GM12872 (cell line): ENCODE measurements around the gene TSPAN18.

Experiments used
- TF ChIP-seq, protein P1 (sequence below): IDR thresholded peaks from 3 replicates; pipeline ENCODE4 v1.5.1; 2011; ENCODE audit warnings: low read depth, mild to moderate bottlenecking, low read length, moderate library complexity; ENCODE audit not compliant: insufficient read depth

Gene TSPAN18

DNA sequence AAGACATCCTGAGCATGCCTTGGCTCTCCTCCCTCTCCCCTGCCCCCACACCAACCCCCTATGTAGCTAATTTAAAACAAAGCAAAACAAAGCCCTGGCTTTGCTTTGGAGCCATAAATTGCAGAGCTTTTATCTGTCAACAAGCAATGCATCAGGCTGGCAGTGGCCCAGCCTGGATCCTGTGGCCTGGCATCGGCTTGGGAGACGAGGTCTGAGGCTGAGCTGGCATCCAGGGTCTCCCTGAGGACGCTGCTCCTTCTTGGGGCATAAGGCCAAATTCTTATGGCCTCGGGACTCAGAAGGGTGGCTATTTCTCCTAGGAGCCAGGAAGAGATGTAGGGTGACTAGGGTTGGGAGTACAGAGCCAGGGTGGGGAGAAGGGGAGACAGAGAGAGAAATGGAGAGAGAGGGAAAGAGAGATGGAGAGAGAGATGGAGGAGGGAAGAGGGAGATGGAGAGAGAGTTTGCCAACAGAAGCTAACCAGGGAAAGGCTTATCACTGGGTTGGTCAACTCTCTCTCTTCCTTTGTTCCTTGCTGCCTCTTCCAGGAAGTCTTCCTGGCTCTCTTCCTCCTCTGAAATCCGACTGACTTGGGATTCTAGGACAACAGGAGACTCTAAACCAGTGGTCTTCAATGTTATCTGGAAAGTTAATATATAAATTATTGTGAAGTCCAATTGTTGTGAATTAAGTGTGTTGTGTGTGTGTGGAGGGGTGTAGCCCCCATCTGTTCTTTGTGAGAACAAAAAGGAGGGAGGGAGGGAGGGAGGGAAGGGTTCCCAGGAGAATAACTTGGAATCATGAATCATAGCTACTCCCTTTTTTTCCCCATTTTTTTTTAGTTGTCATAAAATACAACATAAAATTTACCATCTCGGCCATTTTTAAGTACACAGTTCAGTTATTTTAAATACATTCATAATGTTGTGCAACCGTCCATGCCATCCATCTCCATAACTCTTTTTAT is 29.1 kb downstream of the TSPAN18 start:
- TF ChIP-seq, protein P1, sequence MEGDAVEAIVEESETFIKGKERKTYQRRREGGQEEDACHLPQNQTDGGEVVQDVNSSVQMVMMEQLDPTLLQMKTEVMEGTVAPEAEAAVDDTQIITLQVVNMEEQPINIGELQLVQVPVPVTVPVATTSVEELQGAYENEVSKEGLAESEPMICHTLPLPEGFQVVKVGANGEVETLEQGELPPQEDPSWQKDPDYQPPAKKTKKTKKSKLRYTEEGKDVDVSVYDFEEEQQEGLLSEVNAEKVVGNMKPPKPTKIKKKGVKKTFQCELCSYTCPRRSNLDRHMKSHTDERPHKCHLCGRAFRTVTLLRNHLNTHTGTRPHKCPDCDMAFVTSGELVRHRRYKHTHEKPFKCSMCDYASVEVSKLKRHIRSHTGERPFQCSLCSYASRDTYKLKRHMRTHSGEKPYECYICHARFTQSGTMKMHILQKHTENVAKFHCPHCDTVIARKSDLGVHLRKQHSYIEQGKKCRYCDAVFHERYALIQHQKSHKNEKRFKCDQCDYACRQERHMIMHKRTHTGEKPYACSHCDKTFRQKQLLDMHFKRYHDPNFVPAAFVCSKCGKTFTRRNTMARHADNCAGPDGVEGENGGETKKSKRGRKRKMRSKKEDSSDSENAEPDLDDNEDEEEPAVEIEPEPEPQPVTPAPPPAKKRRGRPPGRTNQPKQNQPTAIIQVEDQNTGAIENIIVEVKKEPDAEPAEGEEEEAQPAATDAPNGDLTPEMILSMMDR: no peak

DNA sequence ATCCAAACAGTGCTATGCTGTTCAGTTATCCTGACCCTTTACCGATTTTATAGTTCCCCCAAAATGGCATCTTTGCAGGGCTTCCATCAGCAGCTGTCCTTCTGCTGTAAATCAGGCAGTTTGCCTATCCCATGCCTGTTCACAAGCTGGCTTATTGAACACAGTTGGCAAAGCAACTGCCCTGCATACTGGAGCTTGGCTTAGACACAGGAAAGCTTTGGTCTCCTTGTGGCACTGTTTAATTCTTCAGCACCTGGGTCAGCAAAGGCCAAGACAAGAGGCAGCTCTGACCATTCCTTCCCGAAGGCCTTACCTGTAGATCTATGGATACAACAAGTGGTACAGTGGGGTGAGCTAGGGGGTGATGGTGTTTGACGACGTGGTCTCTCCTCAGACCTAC is 32.2 kb downstream of the TSPAN18 start:
- TF ChIP-seq, protein P1: no peak

DNA sequence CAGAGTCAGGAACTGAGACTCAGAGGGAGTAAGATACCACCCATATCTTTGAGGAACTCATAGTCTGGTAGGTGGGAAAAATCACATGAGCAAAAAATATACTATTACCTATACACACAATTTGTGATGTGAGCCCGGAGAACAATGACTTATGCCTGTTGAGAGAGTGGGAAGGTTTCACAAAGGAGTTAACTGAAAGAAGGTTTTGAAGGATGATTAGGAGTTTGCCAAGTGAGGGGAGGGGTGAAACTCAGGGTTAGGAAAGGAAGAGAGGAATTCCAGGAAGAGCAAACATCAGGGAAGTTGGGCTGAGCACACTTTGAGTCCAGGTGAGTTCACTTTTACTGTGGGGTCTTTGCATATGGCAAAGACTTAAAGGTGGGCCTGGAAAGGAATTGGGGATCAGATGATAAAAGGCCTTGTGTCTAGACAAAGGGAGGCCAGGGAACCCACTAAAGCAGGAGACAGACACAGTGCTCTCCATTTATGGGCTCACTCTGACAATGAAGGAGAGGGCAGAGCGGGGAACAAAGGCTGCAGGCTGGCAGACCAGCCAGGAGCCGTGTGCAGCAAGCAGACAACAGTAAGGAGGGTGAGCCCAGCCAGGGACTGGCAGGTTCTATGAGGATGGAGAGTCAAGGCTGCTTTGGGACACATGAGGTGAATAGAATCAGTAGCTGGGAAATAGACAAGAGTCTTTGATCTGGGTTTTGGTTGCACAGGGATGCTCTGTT is 33.1 kb downstream of the TSPAN18 start:
- TF ChIP-seq, protein P1: no peak

DNA sequence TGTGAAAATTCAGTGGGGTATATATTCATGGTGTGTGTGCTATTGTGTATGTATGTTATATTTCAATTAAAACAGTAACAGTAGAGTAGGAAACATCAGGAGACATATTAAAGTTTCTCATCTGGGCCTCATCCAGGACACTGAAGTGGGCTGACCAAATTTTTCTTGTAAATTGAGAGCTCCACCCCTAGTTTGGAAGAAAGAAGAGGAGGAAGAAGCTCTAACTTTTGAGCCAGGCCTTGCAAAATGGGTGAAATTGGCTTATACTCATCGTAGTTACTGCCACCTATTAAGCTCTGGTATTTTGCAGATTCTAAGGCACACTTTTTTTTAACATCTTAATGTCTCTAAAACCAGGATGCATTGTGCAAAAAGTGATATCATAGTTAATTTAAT is 33.7 kb downstream of the TSPAN18 start:
- TF ChIP-seq, protein P1: no peak

DNA sequence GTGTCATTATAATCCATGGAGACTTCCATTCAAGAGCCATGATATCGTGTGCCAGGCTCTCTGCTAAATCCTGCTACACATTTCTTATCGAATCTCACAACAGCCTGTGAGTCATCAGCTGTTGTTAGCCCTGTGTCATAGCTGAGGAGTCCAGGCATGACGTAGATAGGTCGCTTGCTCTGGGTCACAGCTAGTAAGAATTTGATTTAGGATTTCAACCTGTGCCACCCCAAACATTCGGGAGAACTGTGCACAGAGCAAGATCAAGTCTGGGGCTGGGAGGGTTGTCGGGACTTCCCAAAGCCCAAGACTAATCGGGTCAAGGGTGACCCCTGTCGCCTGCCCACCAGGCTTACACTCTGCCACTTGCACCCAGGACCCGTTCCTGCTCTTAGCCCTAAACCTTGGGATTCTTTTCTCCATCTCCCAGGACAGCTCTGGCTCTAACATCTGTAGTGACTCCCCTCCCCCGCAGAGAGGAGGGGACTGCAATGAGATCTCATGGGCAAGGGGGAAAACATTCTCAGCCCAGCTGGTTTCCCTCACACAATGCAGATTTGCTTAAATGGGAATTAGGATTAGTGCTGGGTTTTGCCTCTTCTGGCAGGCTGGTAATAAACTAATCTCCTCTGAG is 34.3 kb downstream of the TSPAN18 start:
- TF ChIP-seq, protein P1: no peak

DNA sequence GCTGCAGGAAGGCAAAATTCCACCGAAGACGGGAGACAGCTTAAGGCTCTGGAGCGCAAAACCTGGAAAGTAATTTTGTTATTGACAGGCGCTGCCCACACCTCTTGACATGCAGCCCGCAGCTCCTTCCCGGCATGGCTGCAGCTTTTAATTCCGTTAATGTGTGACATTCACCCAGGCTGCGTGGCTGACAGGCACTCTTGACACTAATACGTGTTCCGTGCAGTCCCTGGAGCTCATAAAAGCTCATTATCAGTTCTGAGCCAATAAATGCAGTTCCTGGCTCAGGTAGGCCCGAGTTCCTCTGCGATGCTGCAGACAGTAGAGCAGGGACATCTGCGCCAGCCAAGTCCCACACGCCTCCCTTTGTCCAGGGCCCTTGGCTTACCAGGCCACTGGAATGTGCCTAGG is 34.8 kb downstream of the TSPAN18 start:
- TF ChIP-seq, protein P1: no peak
